Smooth muscle cell (in vitro differentiated cells): ENCODE results near the gene TRPM2. TPM values are rescaled to one million over a fixed set of nuclear protein-coding genes. Genes with fewer than 3 reads are reported as not detected.

Experiments used
- DNase-seq: peaks from one replicate; lab custom pipeline; 2025; ENCODE audit not compliant: unreplicated experiment; lab: John Stamatoyannopoulos, UW
- H2AFZ ChIP-seq: fragments of 200-600 bp; sonication (generic); 2 replicates; pipeline ENCODE4 v1.6.0; 2016; ENCODE audit warnings: antibody characterized with exemption, low read depth, mild to moderate bottlenecking
- H3F3A ChIP-seq: fragments of 200-600 bp; sonication (generic); 2 replicates; pipeline ENCODE4 v1.6.0; 2017; ENCODE audit warnings: antibody characterized with exemption, low read depth
- H3K27ac ChIP-seq: fragments of 200-600 bp; sonication (generic); 2 replicates; pipeline ENCODE4 v1.5.1; 2016; ENCODE audit warnings: low read depth, mild to moderate bottlenecking
- H3K27me3 ChIP-seq: fragments of 200-600 bp; sonication (generic); 2 replicates; pipeline ENCODE4 v1.6.1; 2016; ENCODE audit warnings: low read depth, mild to moderate bottlenecking
- H3K36me3 ChIP-seq: fragments of 200-600 bp; sonication (generic); 2 replicates; pipeline ENCODE4 v1.5.1; 2016; ENCODE audit warnings: low read depth
- H3K4me1 ChIP-seq: fragments of 200-600 bp; sonication (generic); 2 replicates; pipeline ENCODE4 v1.5.1; 2016; ENCODE audit warnings: low read depth
- H3K4me2 ChIP-seq: fragments of 200-600 bp; sonication (generic); 2 replicates; pipeline ENCODE4 v1.6.0; 2016; ENCODE audit warnings: mild to moderate bottlenecking
- H3K4me3 ChIP-seq: fragments of 200-600 bp; sonication (generic); 2 replicates; pipeline ENCODE4 v1.5.1; 2016; ENCODE audit warnings: mild to moderate bottlenecking
- H3K79me2 ChIP-seq: fragments of 200-600 bp; sonication (generic); 2 replicates; pipeline ENCODE4 v1.6.0; 2016; ENCODE audit warnings: low read depth, mild to moderate bottlenecking
- H3K9ac ChIP-seq: fragments of 200-600 bp; sonication (generic); 2 replicates; pipeline ENCODE4 v1.6.0; 2016; ENCODE audit warnings: low read depth
- H3K9me3 ChIP-seq: fragments of 200-600 bp; sonication (generic); replicated peaks from 2 replicates; pipeline ENCODE4 v1.5.1; 2016; ENCODE audit warnings: low read depth
- H4K20me1 ChIP-seq: fragments of 200-600 bp; sonication (generic); 2 replicates; pipeline ENCODE4 v1.6.0; 2016; ENCODE audit warnings: low read depth
- WGBS: methylation state at CpG from one replicate; pipeline ENCODE4 v1.1.7; 2016; ENCODE audit warnings: low lambda C conversion rate; 5-methylcytosine and 5-hydroxymethylcytosine counted together
- polyA plus RNA-seq: library from polyadenylated mRNA; unstranded; fragments of >200 nt; fragmentation: Nextera tagmentation; extraction: Ambion mirVana; gene quantifications from 2 replicates; pipeline ENCODE4 v1.2.1, GENCODE V29; 2016
- total RNA-seq: library from RNA; depleted of rRNA; stranded (reverse); fragments of >200 nt; gene quantifications from 2 replicates; pipeline ENCODE4 v1.2.3, GENCODE V29; 2014
- TF ChIP-seq, protein P1 (sequence below): fragments of 200-600 bp; sonication (generic); IDR thresholded peaks from 2 replicates; pipeline ENCODE4 v1.5.1; 2017; ENCODE audit warnings: borderline replicate concordance, mild to moderate bottlenecking, antibody characterized with exemption; ENCODE audit not compliant: insufficient read depth, poor library complexity, severe bottlenecking

The TRPM2 gene
- total and polyA plus RNA-seq, 2 experiments from 2014 or later: 0.31 TPM; not detected in 1

DNA sequence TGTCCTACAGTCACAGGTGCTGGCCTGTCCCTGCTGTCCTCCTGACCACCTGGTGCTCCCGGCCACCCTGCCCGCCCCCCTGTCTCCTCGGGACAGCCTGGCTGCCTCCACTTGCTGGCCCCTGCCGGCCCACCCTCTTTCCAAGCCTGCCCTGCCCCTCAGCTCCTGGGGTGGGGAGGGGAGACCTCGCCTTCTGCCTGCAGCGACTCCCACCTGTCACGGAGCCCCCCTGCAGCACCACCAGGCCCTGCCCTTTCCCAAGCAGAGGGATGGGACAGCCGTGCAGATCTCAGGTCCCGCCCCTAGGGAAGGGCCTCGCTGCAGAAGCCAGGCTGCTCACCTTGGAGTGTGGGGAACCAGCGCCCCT lies 109.4 kb downstream of the TRPM2 start:
- no peak for DNase-seq
- WGBS: 93% methylated on average over 11 of the region's 11 CpGs
- TF ChIP-seq, protein P1, sequence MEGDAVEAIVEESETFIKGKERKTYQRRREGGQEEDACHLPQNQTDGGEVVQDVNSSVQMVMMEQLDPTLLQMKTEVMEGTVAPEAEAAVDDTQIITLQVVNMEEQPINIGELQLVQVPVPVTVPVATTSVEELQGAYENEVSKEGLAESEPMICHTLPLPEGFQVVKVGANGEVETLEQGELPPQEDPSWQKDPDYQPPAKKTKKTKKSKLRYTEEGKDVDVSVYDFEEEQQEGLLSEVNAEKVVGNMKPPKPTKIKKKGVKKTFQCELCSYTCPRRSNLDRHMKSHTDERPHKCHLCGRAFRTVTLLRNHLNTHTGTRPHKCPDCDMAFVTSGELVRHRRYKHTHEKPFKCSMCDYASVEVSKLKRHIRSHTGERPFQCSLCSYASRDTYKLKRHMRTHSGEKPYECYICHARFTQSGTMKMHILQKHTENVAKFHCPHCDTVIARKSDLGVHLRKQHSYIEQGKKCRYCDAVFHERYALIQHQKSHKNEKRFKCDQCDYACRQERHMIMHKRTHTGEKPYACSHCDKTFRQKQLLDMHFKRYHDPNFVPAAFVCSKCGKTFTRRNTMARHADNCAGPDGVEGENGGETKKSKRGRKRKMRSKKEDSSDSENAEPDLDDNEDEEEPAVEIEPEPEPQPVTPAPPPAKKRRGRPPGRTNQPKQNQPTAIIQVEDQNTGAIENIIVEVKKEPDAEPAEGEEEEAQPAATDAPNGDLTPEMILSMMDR: no peak
- H3K9ac ChIP-seq: no peak overlapping the region
- H4K20me1 ChIP-seq: peaks cover 10% of the 10 kb centered on the region
- H3K27me3 ChIP-seq: no peaks in the 10 kb centered on the region
- H3K9me3 ChIP-seq: no peaks in the 10 kb centered on the region
- no peak overlapping the region for H3K4me3 ChIP-seq
- H3F3A ChIP-seq: no peaks in the 10 kb centered on the region
- no peak overlapping the region for H3K27ac ChIP-seq
- no peaks in the 10 kb centered on the region for H3K4me1 ChIP-seq
- no peaks in the 10 kb centered on the region for H3K36me3 ChIP-seq
- H3K4me2 ChIP-seq: no peak overlapping the region
- no peaks in the 10 kb centered on the region for H3K79me2 ChIP-seq
- H2AFZ ChIP-seq: no peak overlapping the region

GRCh38 chr21:44463724-44464123 lies 110.3 kb downstream of the TRPM2 start:
- Histone ChIP-seq H3K27ac (no peak overlapping the region), H3K27me3 (no peaks in the 10 kb centered on the region), H3K4me3 (no peak overlapping the region), H3K9me3 (no peaks in the 10 kb centered on the region), H3K79me2 (no peaks in the 10 kb centered on the region), H3F3A (no peaks in the 10 kb centered on the region), H2AFZ (no peak overlapping the region), H4K20me1 (peaks cover 10% of the 10 kb centered on the region), H3K36me3 (no peaks in the 10 kb centered on the region), H3K9ac (no peak overlapping the region), H3K4me1 (no peaks in the 10 kb centered on the region), H3K4me2 (no peak overlapping the region)
- no peak for DNase-seq
- TF ChIP-seq, protein P1: no peak
- WGBS: 82% methylated on average over 30 of the region's 30 CpGs

- no peak for DNase-seq
- H3K9me3 ChIP-seq: no peaks in the 10 kb centered on the region
- no peak overlapping the region for H3K4me3 ChIP-seq
- TF ChIP-seq, protein P1: no peak
- no peaks in the 10 kb centered on the region for H3K36me3 ChIP-seq
- H3K4me1 ChIP-seq: no peaks in the 10 kb centered on the region
- H3K79me2 ChIP-seq: no peaks in the 10 kb centered on the region
- 93% methylated on average over 12 of the region's 12 CpGs for WGBS
- H2AFZ ChIP-seq: no peak overlapping the region
- H3F3A ChIP-seq: no peaks in the 10 kb centered on the region
- H3K4me2 ChIP-seq: no peak overlapping the region
- H3K27ac ChIP-seq: no peak overlapping the region
- H3K27me3 ChIP-seq: no peaks in the 10 kb centered on the region
- no peak overlapping the region for H3K9ac ChIP-seq
- H4K20me1 ChIP-seq: peaks cover 10% of the 10 kb centered on the region
Observed at GRCh38 chr21:44464351-44464750, 110.9 kb downstream of the TRPM2 start.

DNA sequence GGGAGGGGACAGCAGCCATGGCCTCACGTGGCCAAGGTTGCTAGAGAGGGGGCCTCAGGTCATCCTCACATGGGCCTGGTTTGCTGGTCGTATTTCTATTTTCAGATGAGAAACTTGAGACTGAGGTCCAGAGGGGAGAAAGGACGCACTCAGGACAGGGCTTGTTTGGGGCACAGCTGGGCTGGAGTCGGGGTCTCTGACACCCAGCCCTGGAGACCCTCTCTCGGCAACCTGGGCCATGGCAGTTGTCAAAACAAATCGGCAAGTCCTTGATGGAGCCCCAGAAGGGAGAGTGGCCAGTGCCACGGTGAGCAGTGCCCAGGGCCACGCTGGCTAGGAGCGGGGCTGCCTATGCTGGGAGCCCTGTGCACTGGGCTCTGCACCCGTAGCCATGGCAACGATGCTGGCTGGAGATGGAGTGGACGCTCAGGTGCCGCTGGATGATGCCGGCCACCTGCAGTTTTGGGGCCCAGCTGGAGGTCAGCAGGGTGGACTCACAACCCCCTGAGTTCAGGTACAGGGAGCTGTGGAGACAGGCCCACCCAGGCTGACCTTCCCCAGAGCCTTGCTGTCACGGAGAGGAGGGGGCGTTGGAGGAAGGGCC lies 113.0 kb downstream of the TRPM2 start:
- TF ChIP-seq, protein P1: no peak
- Histone ChIP-seq H3K9me3 (no peaks in the 10 kb centered on the region), H2AFZ (no peak overlapping the region), H3K27me3 (no peaks in the 10 kb centered on the region), H3K4me3 (no peak overlapping the region), H3K79me2 (no peaks in the 10 kb centered on the region), H3K4me1 (no peaks in the 10 kb centered on the region), H4K20me1 (peaks cover 2% of the 10 kb centered on the region), H3K9ac (no peak overlapping the region), H3F3A (no peaks in the 10 kb centered on the region), H3K36me3 (no peaks in the 10 kb centered on the region), H3K27ac (no peak overlapping the region), H3K4me2 (no peak overlapping the region)
- DNase-seq: no peak
- 95% methylated on average over 16 of the region's 16 CpGs for WGBS
